ENCODE data around the gene AMMECR1. TPM values are rescaled to one million over a fixed set of nuclear protein-coding genes. Genes with fewer than 3 reads are reported as not detected.

The AMMECR1 gene
- polyA plus RNA-seq, 1 donor from 2014 or later, result 5.4 TPM

- no peaks in the 10 kb centered on the region for H3K27me3 Mint-ChIP-seq
- H3K36me3 Mint-ChIP-seq, result no peaks in the 10 kb centered on the region
- no peak overlapping the region for H3K27ac Mint-ChIP-seq
- peaks cover 0 to 4% (median 0%) of the 10 kb centered on the region in 3 donors for H3K4me1 Mint-ChIP-seq
- H3K9me3 Mint-ChIP-seq, result peaks cover 0 to 8% (median 6%) of the 10 kb centered on the region in 3 donors
- no peak overlapping the region for H3K4me3 Mint-ChIP-seq
These were observed 24.2 kb downstream of the AMMECR1 start for GRCh38 chrX:110293658-110294057.

- Mint-ChIP-seq H3K36me3 (no peaks in the 10 kb centered on the region), H3K4me1 (peaks cover 0 to 6% (median 3%) of the 10 kb centered on the region in 3 donors), H3K27me3 (peaks cover 2% of the 10 kb centered on the region), H3K27ac (peak overlapping the region in 1 of 3 donors; percentile 10), H3K4me3 (no peak overlapping the region), H3K9me3 (no peaks in the 10 kb centered on the region)
These were observed 30.3 kb downstream of the AMMECR1 start for GRCh38 chrX:110287605-110288004.

- peaks cover 2% of the 10 kb centered on the region for H3K27me3 Mint-ChIP-seq
- no peak overlapping the region for H3K4me3 Mint-ChIP-seq
- H3K4me1 Mint-ChIP-seq, result peaks cover 0 to 6% (median 3%) of the 10 kb centered on the region in 3 donors
- H3K9me3 Mint-ChIP-seq, result peaks cover 0 to 1% (median 0%) of the 10 kb centered on the region in 3 donors
- no peaks in the 10 kb centered on the region for H3K36me3 Mint-ChIP-seq
- no peak overlapping the region for H3K27ac Mint-ChIP-seq
These were observed 31.8 kb downstream of the AMMECR1 start for GRCh38 chrX:110286106-110286505.

DNA sequence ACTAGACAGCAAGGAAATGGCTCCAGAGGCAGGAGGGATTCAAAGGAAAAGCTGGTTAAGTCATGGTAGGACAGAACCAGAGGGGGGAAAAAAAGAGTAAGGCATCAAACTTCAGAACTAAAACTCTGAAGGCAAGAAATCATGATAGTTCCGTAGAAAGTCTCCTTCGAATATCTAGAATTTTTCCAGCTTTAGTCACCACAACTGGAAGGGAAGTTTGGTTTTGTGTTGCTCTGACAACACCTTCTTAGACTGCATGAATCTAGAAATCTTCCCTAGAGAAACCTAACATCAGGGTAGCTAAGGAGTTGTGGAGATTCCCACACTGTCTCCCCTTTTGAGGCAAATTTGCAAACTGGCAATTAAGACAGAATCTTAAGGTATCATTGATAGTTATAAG lies 33.7 kb downstream of the AMMECR1 start:
- Mint-ChIP-seq H3K27ac (no peak overlapping the region), H3K36me3 (no peaks in the 10 kb centered on the region), H3K9me3 (peaks cover 0 to 1% (median 0%) of the 10 kb centered on the region in 3 donors), H3K4me1 (peaks cover 0 to 8% (median 3%) of the 10 kb centered on the region in 3 donors), H3K4me3 (no peak overlapping the region), H3K27me3 (peaks cover 2% of the 10 kb centered on the region)

GRCh38 chrX:110282922-110283321 lies 35.0 kb downstream of the AMMECR1 start:
- Mint-ChIP-seq H3K27me3 (peaks cover 2% of the 10 kb centered on the region), H3K4me3 (no peak overlapping the region), H3K27ac (no peak overlapping the region), H3K4me1 (peaks cover 7 to 10% (median 10%) of the 10 kb centered on the region in 3 donors), H3K9me3 (peaks cover 0 to 1% (median 0%) of the 10 kb centered on the region in 3 donors), H3K36me3 (no peaks in the 10 kb centered on the region)

GRCh38 chrX:110281377-110281776 lies 36.5 kb downstream of the AMMECR1 start:
- Mint-ChIP-seq H3K27ac (no peak overlapping the region), H3K27me3 (peaks cover under 1% of the 10 kb centered on the region), H3K4me1 (peaks cover 11 to 15% (median 14%) of the 10 kb centered on the region in 3 donors), H3K36me3 (no peaks in the 10 kb centered on the region), H3K9me3 (peaks cover 0 to 1% (median 0%) of the 10 kb centered on the region in 3 donors), H3K4me3 (no peak overlapping the region)

- Mint-ChIP-seq H3K9me3 (peaks cover 0 to 1% (median 0%) of the 10 kb centered on the region in 3 donors), H3K27me3 (peaks cover under 1% of the 10 kb centered on the region), H3K4me3 (no peak overlapping the region), H3K36me3 (no peaks in the 10 kb centered on the region), H3K4me1 (peaks cover 14 to 15% (median 15%) of the 10 kb centered on the region in 3 donors), H3K27ac (no peak overlapping the region)
These were observed 36.9 kb downstream of the AMMECR1 start for GRCh38 chrX:110280954-110281353.

- Mint-ChIP-seq H3K27ac (no peak overlapping the region), H3K36me3 (no peaks in the 10 kb centered on the region), H3K4me3 (no peak overlapping the region), H3K27me3 (peaks cover 2% of the 10 kb centered on the region), H3K9me3 (peaks cover 0 to 1% (median 0%) of the 10 kb centered on the region in 3 donors), H3K4me1 (peaks cover 23 to 25% (median 25%) of the 10 kb centered on the region in 3 donors)
These were observed 40.3 kb downstream of the AMMECR1 start for GRCh38 chrX:110277609-110278008.

- Mint-ChIP-seq H3K36me3 (no peaks in the 10 kb centered on the region), H3K4me1 (peaks cover 23 to 25% (median 25%) of the 10 kb centered on the region in 3 donors), H3K9me3 (no peaks in the 10 kb centered on the region), H3K27me3 (peaks cover 2% of the 10 kb centered on the region), H3K4me3 (peak overlapping the region in 1 of 4 donors; percentile 11), H3K27ac (no peak overlapping the region)
These were observed 41.1 kb downstream of the AMMECR1 start for GRCh38 chrX:110276778-110277177.

- H3K36me3 Mint-ChIP-seq, result no peaks in the 10 kb centered on the region
- H3K27ac Mint-ChIP-seq, result no peak overlapping the region
- H3K4me1 Mint-ChIP-seq, result peaks cover 19 to 34% (median 20%) of the 10 kb centered on the region in 3 donors
- H3K27me3 Mint-ChIP-seq, result no peaks in the 10 kb centered on the region
- H3K4me3 Mint-ChIP-seq, result no peak overlapping the region
- H3K9me3 Mint-ChIP-seq, result no peaks in the 10 kb centered on the region
These were observed 49.0 kb downstream of the AMMECR1 start for GRCh38 chrX:110268886-110269285.

DNA sequence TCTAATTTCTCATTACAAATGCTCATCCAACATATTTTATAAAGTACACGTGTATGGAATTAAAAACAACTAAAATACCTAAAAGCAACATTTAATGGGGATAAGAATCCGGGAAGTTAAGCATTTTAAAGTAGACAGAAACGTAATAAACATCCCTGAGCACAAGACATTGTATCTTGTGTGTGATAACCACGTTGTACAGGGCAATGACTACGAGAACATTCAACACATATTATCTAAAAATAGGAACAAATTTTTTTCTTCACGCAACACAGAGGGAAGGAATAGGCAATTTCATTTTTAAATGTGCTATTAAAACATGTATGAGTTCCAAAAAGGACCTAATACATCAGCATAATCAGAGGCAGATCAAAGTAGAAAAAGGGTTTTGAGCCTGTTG lies 49.5 kb downstream of the AMMECR1 start:
- Mint-ChIP-seq H3K9me3 (no peaks in the 10 kb centered on the region), H3K27ac (no peak overlapping the region), H3K36me3 (no peaks in the 10 kb centered on the region), H3K4me3 (no peak overlapping the region), H3K27me3 (no peaks in the 10 kb centered on the region), H3K4me1 (peaks cover 15 to 29% (median 17%) of the 10 kb centered on the region in 3 donors)

GRCh38 chrX:110267874-110268273 lies 50.0 kb downstream of the AMMECR1 start:
- no peaks in the 10 kb centered on the region for H3K27me3 Mint-ChIP-seq
- no peaks in the 10 kb centered on the region for H3K9me3 Mint-ChIP-seq
- H3K27ac Mint-ChIP-seq, result no peak overlapping the region
- peaks cover 11 to 25% (median 12%) of the 10 kb centered on the region in 3 donors for H3K4me1 Mint-ChIP-seq
- H3K36me3 Mint-ChIP-seq, result no peaks in the 10 kb centered on the region
- no peak overlapping the region for H3K4me3 Mint-ChIP-seq

- Mint-ChIP-seq H3K9me3 (no peaks in the 10 kb centered on the region), H3K4me3 (no peak overlapping the region), H3K36me3 (no peaks in the 10 kb centered on the region), H3K4me1 (peaks cover 11 to 21% (median 11%) of the 10 kb centered on the region in 3 donors), H3K27me3 (no peaks in the 10 kb centered on the region), H3K27ac (no peak overlapping the region)
These were observed 52.2 kb downstream of the AMMECR1 start for GRCh38 chrX:110265661-110266060.

DNA sequence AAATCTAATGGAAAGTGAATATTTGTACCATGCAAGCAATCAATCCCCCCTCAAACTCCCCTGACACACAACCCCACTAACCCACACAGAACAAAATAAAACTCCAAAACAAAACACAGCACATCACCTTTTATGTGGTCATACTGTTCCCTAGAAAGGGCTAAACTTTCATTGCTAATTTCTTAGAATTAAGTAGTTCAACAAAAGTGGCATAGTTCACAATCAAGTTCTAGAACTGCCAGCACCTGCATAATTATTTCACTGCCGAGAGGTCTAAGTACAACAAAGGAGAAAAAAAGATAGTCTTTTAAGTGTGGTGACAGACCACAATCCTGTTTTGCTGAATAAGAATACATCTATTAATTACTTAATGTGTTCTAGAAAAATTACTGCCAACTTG lies 58.8 kb downstream of the AMMECR1 start:
- Mint-ChIP-seq H3K27ac (no peak overlapping the region), H3K36me3 (no peaks in the 10 kb centered on the region), H3K4me3 (no peak overlapping the region), H3K9me3 (no peaks in the 10 kb centered on the region), H3K27me3 (no peaks in the 10 kb centered on the region), H3K4me1 (peaks cover 0 to 6% (median 2%) of the 10 kb centered on the region in 3 donors)

- H3K36me3 Mint-ChIP-seq, result no peaks in the 10 kb centered on the region
- H3K9me3 Mint-ChIP-seq, result no peaks in the 10 kb centered on the region
- H3K27me3 Mint-ChIP-seq, result no peaks in the 10 kb centered on the region
- H3K4me3 Mint-ChIP-seq, result no peak overlapping the region
- H3K27ac Mint-ChIP-seq, result no peak overlapping the region
- H3K4me1 Mint-ChIP-seq, result peaks cover 0 to 6% (median 2%) of the 10 kb centered on the region in 3 donors
These were observed 59.3 kb downstream of the AMMECR1 start for GRCh38 chrX:110258552-110258951.

DNA sequence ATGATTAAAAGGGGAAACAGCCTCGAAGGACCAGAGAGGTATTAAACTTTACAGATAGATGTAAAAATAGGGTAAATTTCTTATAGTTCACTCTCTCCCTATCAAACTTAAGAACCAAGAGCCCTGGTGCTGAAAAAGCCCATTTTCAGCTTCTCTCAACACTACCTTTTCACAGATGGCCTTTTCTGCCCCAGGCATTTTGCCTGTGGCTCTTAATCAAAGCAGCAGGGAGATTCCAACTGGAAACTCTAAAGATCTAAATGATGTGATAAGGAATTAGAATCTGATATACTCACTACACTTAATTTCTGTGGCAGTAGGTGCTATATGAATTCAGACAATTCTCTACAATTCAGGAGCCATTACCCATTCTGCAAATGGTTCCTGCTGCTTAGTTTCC lies 60.0 kb downstream of the AMMECR1 start:
- no peaks in the 10 kb centered on the region for H3K36me3 Mint-ChIP-seq
- peaks cover 0 to 6% (median 2%) of the 10 kb centered on the region in 3 donors for H3K4me1 Mint-ChIP-seq
- no peaks in the 10 kb centered on the region for H3K9me3 Mint-ChIP-seq
- H3K27me3 Mint-ChIP-seq, result no peaks in the 10 kb centered on the region
- no peak overlapping the region for H3K27ac Mint-ChIP-seq
- H3K4me3 Mint-ChIP-seq, result no peak overlapping the region

Data from IgD-negative memory B cell (primary cell).